Omental fat pad (tissue), 4 donors: ENCODE results near the gene ERCC1. TPM values are rescaled to one million over a fixed set of nuclear protein-coding genes. Genes with fewer than 3 reads are reported as not detected.

Experiments used
- ATAC-seq: fragments of 150-250 bp; one replicate; pipeline ENCODE4 v1.9.1; 2016; ENCODE audit warnings: mild to moderate bottlenecking, moderate library complexity; ENCODE audit not compliant: low FRiP score
- DNase-seq: peaks from one replicate; pipeline ENCODE4 v3.0.0-alpha.2; 2019; ENCODE audit warnings: low spot score
- CTCF ChIP-seq, 3 donors: fragments of 450-650 bp; IDR thresholded peaks; one replicate each; pipeline ENCODE4 v1.5.1; 2016 to 2017; ENCODE audit warnings: antibody characterized with exemption in 3 of 3, mild to moderate bottlenecking in 3 of 3, moderate library complexity in 2 of 3
- small RNA-seq: library from RNA; depleted of rRNA; stranded (forward); fragments of <200 nt; gene quantifications from one replicate; pipeline ENCODE3, GENCODE V24; 2016
- total RNA-seq, 4 donors: library from RNA; depleted of rRNA; stranded (reverse); fragments of >200 nt; gene quantifications; one replicate each; pipeline ENCODE4 v1.1.0, GENCODE V29; 2016

Gene ERCC1
- total RNA-seq, 4 donors from 2014 or later, result 63.7 to 93.8 (median 76.5) TPM

DNA sequence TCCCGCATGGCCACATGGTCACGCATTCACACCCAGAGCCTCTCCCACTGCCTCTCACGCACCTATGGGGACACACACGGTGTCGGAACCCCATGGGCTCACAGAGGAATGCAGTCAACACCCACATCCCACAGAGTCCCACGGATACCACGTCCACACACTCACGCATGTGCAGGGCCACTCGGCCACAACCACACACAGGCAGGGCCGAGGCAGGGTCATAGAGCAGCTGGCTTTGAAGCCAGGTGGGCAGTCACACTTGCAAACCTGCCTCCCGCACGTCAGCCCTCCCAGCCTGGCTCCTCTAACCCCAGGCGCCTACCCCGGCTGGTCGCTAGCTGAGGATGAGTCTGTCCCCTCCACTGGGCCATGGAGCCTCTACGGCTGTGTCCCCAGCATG is 61.4 kb downstream of the ERCC1 start:
- DNase-seq (no peak), ATAC-seq (no peak)
- TF ChIP-seq CTCF (IDR thresholded peaks at IDR 0.05), result no peak

- no peak for TF ChIP-seq CTCF (IDR thresholded peaks at IDR 0.05)
- ATAC-seq, result no peak
- DNase-seq, result no peak
These were observed 62.1 kb downstream of the ERCC1 start for GRCh38 chr19:45361608-45362007.

GRCh38 chr19:45358213-45358792 is 65.4 kb downstream of the ERCC1 start:
- ATAC-seq, result no peak
- DNase-seq, result no peak

GRCh38 chr19:45357445-45357783 is 66.3 kb downstream of the ERCC1 start:
- DNase-seq (no peak), ATAC-seq (no peak)
- no peak for TF ChIP-seq CTCF (IDR thresholded peaks at IDR 0.05)

More at GRCh38 chr19:45358213-45358792, 65.4 kb downstream of the ERCC1 start:
- no peak for TF ChIP-seq CTCF (IDR thresholded peaks at IDR 0.05)

Small RNA genes within 50 kb of the gene (small RNA-seq; reads per million reads assigned to genes)
- gene MIR6088, result not detected

Other genes starting within 250 kb of the ERCC1 start
- gene TRAPPC6A, start 245.7 kb downstream of the ERCC1 start, total RNA-seq, result 10 to 100 TPM; 20.8 to 30.4 (median 23.8) TPM
- gene BLOC1S3, start 245.1 kb downstream of the ERCC1 start, total RNA-seq, result 10 to 100 TPM in 1 of 4 donors, 1 to 10 TPM in 3; 6.4 to 13.1 (median 8.2) TPM
- 1 to 10 TPM; 1.4 to 4.1 (median 2.7) TPM for gene EXOC3L2, start 178.5 kb downstream of the ERCC1 start, total RNA-seq
- gene MARK4, start 172.6 kb downstream of the ERCC1 start, total RNA-seq, result 10 to 100 TPM; 10.6 to 14.8 (median 12.0) TPM
- not detected for gene CKM, start 101.0 kb downstream of the ERCC1 start, total RNA-seq
- gene KLC3, start 83.2 kb downstream of the ERCC1 start, total RNA-seq, result 1 to 10 TPM in 1 of 4 donors, under 1 TPM in 1, not detected in 2; 0.36 to 2.0 TPM
- 10 to 100 TPM in 1 of 4 donors, 1 to 10 TPM in 3; 7.1 to 11.2 (median 8.4) TPM for gene ERCC2, start 53.3 kb downstream of the ERCC1 start, total RNA-seq
- 10 to 100 TPM; 13.7 to 20.0 (median 15.6) TPM for gene PPP1R13L, start 18.8 kb downstream of the ERCC1 start, total RNA-seq
- 10 to 100 TPM in 1 of 4 donors, 1 to 10 TPM in 3; 5.2 to 29.8 (median 6.3) TPM for gene POLR1G, start 17.3 kb downstream of the ERCC1 start, total RNA-seq
- gene FOSB, start 44.1 kb upstream of the ERCC1 start, total RNA-seq, result 100 to 1,000 TPM; 306 to 713 (median 395) TPM
- 1 to 10 TPM; 3.8 to 9.4 (median 7.0) TPM for gene RTN2, start 73.1 kb upstream of the ERCC1 start, total RNA-seq
- 1 to 10 TPM; 1.9 to 3.8 (median 2.9) TPM for gene PPM1N, start 74.5 kb upstream of the ERCC1 start, total RNA-seq
- gene VASP, start 83.6 kb upstream of the ERCC1 start, total RNA-seq, result 100 to 1,000 TPM in 1 of 4 donors, 10 to 100 TPM in 3; 47.0 to 132 (median 68.7) TPM
- 10 to 100 TPM in 2 of 4 donors, 1 to 10 TPM in 2; 6.3 to 15.5 (median 11.1) TPM for gene OPA3, start 160.9 kb upstream of the ERCC1 start, total RNA-seq
- 10 to 100 TPM in 3 of 4 donors, 1 to 10 TPM in 1; 6.0 to 29.4 (median 12.0) TPM for gene GPR4, start 178.3 kb upstream of the ERCC1 start, total RNA-seq
- gene EML2, start 215.5 kb upstream of the ERCC1 start, total RNA-seq, result 10 to 100 TPM; 18.0 to 22.4 (median 19.9) TPM
- gene GIPR, start 244.3 kb upstream of the ERCC1 start, total RNA-seq, result 1 to 10 TPM; 1.1 to 8.7 (median 2.5) TPM